ENCODE data around the gene BAAT.

BAAT gene

GRCh38 chr9:101399643-101399970 is 14.8 kb upstream of the BAAT start:
- H3K4me3 ChIP-seq (ENCODE audit: low read depth in 1 of 2, low read length in 2 of 2), result peak overlapping the region; percentile 68 to 77
- peaks cover 0 to 17% of the 10 kb centered on the region in 2 donors for H3K9me3 ChIP-seq (ENCODE audit: control insufficient read depth in 1 of 2, low read length in 2 of 2)
- H3K4me1 ChIP-seq (ENCODE audit: control insufficient read depth in 1 of 2, insufficient read depth in 2 of 2, low read length in 2 of 2), result peaks cover 27 to 34% of the 10 kb centered on the region in 2 donors
- peak overlapping the region; percentile 77 to 89 for H3K9ac ChIP-seq (ENCODE audit: low read depth in 1 of 2, low read length in 2 of 2)
- H3K36me3 ChIP-seq (ENCODE audit: control insufficient read depth in 1 of 2, insufficient read depth in 2 of 2, low read length in 2 of 2), result peaks cover 38 to 50% of the 10 kb centered on the region in 2 donors
- H3K27me3 ChIP-seq (ENCODE audit: control insufficient read depth in 1 of 2, insufficient read depth in 2 of 2, low read length in 2 of 2), result no peaks in the 10 kb centered on the region
- H3K27ac ChIP-seq (ENCODE audit: low read depth, low read length), result no peak overlapping the region

GRCh38 chr9:101398930-101399642 is 14.3 kb upstream of the BAAT start:
- Histone ChIP-seq H3K36me3 (ENCODE audit: control insufficient read depth in 1 of 2, insufficient read depth in 2 of 2, low read length in 2 of 2) (peaks cover 34 to 45% of the 10 kb centered on the region in 2 donors), H3K27ac (ENCODE audit: low read depth, low read length) (peak overlapping the region; percentile 58), H3K4me1 (ENCODE audit: control insufficient read depth in 1 of 2, insufficient read depth in 2 of 2, low read length in 2 of 2) (peaks cover 27 to 34% of the 10 kb centered on the region in 2 donors), H3K9ac (ENCODE audit: low read depth in 1 of 2, low read length in 2 of 2) (peak overlapping the region; percentile 77 to 89), H3K4me3 (ENCODE audit: low read depth in 1 of 2, low read length in 2 of 2) (peak overlapping the region; percentile 68 to 77), H3K27me3 (ENCODE audit: control insufficient read depth in 1 of 2, insufficient read depth in 2 of 2, low read length in 2 of 2) (no peaks in the 10 kb centered on the region), H3K9me3 (ENCODE audit: control insufficient read depth in 1 of 2, low read length in 2 of 2) (peaks cover 0 to 15% of the 10 kb centered on the region in 2 donors)

GRCh38 chr9:101398068-101398929 is 13.5 kb upstream of the BAAT start, which contains the start of the genes MRPL50 and ZNF189:
TSS of gene MRPL50 (minus strand) at chr9:101398618. CDS start at chr9:101398592, 26 bp downstream.
TSS of gene ZNF189 (plus strand) at chr9:101398851. CDS start at chr9:101399157, 306 bp downstream.
- Histone ChIP-seq H3K9ac (ENCODE audit: low read depth in 1 of 2, low read length in 2 of 2) (peak within 1 kb of the TSS; percentile 93 to 96), H3K36me3 (ENCODE audit: control insufficient read depth in 1 of 2, insufficient read depth in 2 of 2, low read length in 2 of 2) (peaks cover 26 to 37% of the 10 kb centered on the region in 2 donors), H3K27me3 (ENCODE audit: control insufficient read depth in 1 of 2, insufficient read depth in 2 of 2, low read length in 2 of 2) (no peaks in the 10 kb centered on the region), H3K27ac (ENCODE audit: low read depth, low read length) (peak within 1 kb of the TSS; percentile 69), H3K4me3 (ENCODE audit: low read depth in 1 of 2, low read length in 2 of 2) (peak within 1 kb of the TSS; percentile 94 to 96), H3K4me1 (ENCODE audit: control insufficient read depth in 1 of 2, insufficient read depth in 2 of 2, low read length in 2 of 2) (peaks cover 27 to 34% of the 10 kb centered on the region in 2 donors), H3K9me3 (ENCODE audit: control insufficient read depth in 1 of 2, low read length in 2 of 2) (peaks cover 0 to 10% of the 10 kb centered on the region in 2 donors)

GRCh38 chr9:101397746-101398067 is 12.9 kb upstream of the BAAT start:
- peaks cover 27 to 34% of the 10 kb centered on the region in 2 donors for H3K4me1 ChIP-seq (ENCODE audit: control insufficient read depth in 1 of 2, insufficient read depth in 2 of 2, low read length in 2 of 2)
- H3K36me3 ChIP-seq (ENCODE audit: control insufficient read depth in 1 of 2, insufficient read depth in 2 of 2, low read length in 2 of 2), result peaks cover 20 to 31% of the 10 kb centered on the region in 2 donors
- H3K9me3 ChIP-seq (ENCODE audit: control insufficient read depth in 1 of 2, low read length in 2 of 2), result peaks cover 0 to 10% of the 10 kb centered on the region in 2 donors
- no peaks in the 10 kb centered on the region for H3K27me3 ChIP-seq (ENCODE audit: control insufficient read depth in 1 of 2, insufficient read depth in 2 of 2, low read length in 2 of 2)
- H3K9ac ChIP-seq (ENCODE audit: low read depth in 1 of 2, low read length in 2 of 2), result peak overlapping the region; percentile 93 to 96
- peak overlapping the region; percentile 94 to 96 for H3K4me3 ChIP-seq (ENCODE audit: low read depth in 1 of 2, low read length in 2 of 2)
- peak overlapping the region; percentile 69 for H3K27ac ChIP-seq (ENCODE audit: low read depth, low read length)

GRCh38 chr9:101394687-101395086 is 9.9 kb upstream of the BAAT start:
- H3K27me3 ChIP-seq (ENCODE audit: control insufficient read depth in 1 of 2, insufficient read depth in 2 of 2, low read length in 2 of 2), result no peaks in the 10 kb centered on the region
- H3K4me1 ChIP-seq (ENCODE audit: control insufficient read depth in 1 of 2, insufficient read depth in 2 of 2, low read length in 2 of 2), result peaks cover 14 to 19% of the 10 kb centered on the region in 2 donors
- peaks cover 0 to 9% of the 10 kb centered on the region in 2 donors for H3K9me3 ChIP-seq (ENCODE audit: control insufficient read depth in 1 of 2, low read length in 2 of 2)
- H3K4me3 ChIP-seq (ENCODE audit: low read depth in 1 of 2, low read length in 2 of 2), result no peak overlapping the region
- H3K36me3 ChIP-seq (ENCODE audit: control insufficient read depth in 1 of 2, insufficient read depth in 2 of 2, low read length in 2 of 2), result peaks cover 5 to 15% of the 10 kb centered on the region in 2 donors
- no peak overlapping the region for H3K27ac ChIP-seq (ENCODE audit: low read depth, low read length)
- H3K9ac ChIP-seq (ENCODE audit: low read depth in 1 of 2, low read length in 2 of 2), result no peak overlapping the region

- Histone ChIP-seq H3K4me1 (ENCODE audit: control insufficient read depth in 1 of 2, insufficient read depth in 2 of 2, low read length in 2 of 2) (peaks cover 10 to 15% of the 10 kb centered on the region in 2 donors), H3K27me3 (ENCODE audit: control insufficient read depth in 1 of 2, insufficient read depth in 2 of 2, low read length in 2 of 2) (no peaks in the 10 kb centered on the region), H3K9ac (ENCODE audit: low read depth in 1 of 2, low read length in 2 of 2) (no peak overlapping the region), H3K36me3 (ENCODE audit: control insufficient read depth in 1 of 2, insufficient read depth in 2 of 2, low read length in 2 of 2) (peaks cover 8 to 29% of the 10 kb centered on the region in 2 donors), H3K9me3 (ENCODE audit: control insufficient read depth in 1 of 2, low read length in 2 of 2) (peaks cover 0 to 9% of the 10 kb centered on the region in 2 donors), H3K27ac (ENCODE audit: low read depth, low read length) (no peak overlapping the region), H3K4me3 (ENCODE audit: low read depth in 1 of 2, low read length in 2 of 2) (no peak overlapping the region)
These were observed 8.3 kb upstream of the BAAT start for GRCh38 chr9:101393135-101393534.

GRCh38 chr9:101388507-101388993 is 3.7 kb upstream of the BAAT start:
- Histone ChIP-seq H3K4me3 (ENCODE audit: low read depth in 1 of 2, low read length in 2 of 2) (no peak overlapping the region), H3K9ac (ENCODE audit: low read depth in 1 of 2, low read length in 2 of 2) (no peak overlapping the region), H3K4me1 (ENCODE audit: control insufficient read depth in 1 of 2, insufficient read depth in 2 of 2, low read length in 2 of 2) (no peaks in the 10 kb centered on the region), H3K9me3 (ENCODE audit: control insufficient read depth in 1 of 2, low read length in 2 of 2) (peaks cover 5 to 17% of the 10 kb centered on the region in 2 donors), H3K36me3 (ENCODE audit: control insufficient read depth in 1 of 2, insufficient read depth in 2 of 2, low read length in 2 of 2) (peaks cover 8 to 27% of the 10 kb centered on the region in 2 donors), H3K27ac (ENCODE audit: low read depth, low read length) (no peak overlapping the region), H3K27me3 (ENCODE audit: control insufficient read depth in 1 of 2, insufficient read depth in 2 of 2, low read length in 2 of 2) (no peaks in the 10 kb centered on the region)

- no peak overlapping the region for H3K27ac ChIP-seq (ENCODE audit: low read depth, low read length)
- H3K9ac ChIP-seq (ENCODE audit: low read depth in 1 of 2, low read length in 2 of 2), result no peak overlapping the region
- peaks cover 5 to 11% of the 10 kb centered on the region in 2 donors for H3K9me3 ChIP-seq (ENCODE audit: control insufficient read depth in 1 of 2, low read length in 2 of 2)
- H3K27me3 ChIP-seq (ENCODE audit: control insufficient read depth in 1 of 2, insufficient read depth in 2 of 2, low read length in 2 of 2), result no peaks in the 10 kb centered on the region
- peaks cover 8 to 27% of the 10 kb centered on the region in 2 donors for H3K36me3 ChIP-seq (ENCODE audit: control insufficient read depth in 1 of 2, insufficient read depth in 2 of 2, low read length in 2 of 2)
- no peaks in the 10 kb centered on the region for H3K4me1 ChIP-seq (ENCODE audit: control insufficient read depth in 1 of 2, insufficient read depth in 2 of 2, low read length in 2 of 2)
- H3K4me3 ChIP-seq (ENCODE audit: low read depth in 1 of 2, low read length in 2 of 2), result no peak overlapping the region
These were observed 3.2 kb upstream of the BAAT start for GRCh38 chr9:101387871-101388506.

- H3K36me3 ChIP-seq (ENCODE audit: control insufficient read depth in 1 of 2, insufficient read depth in 2 of 2, low read length in 2 of 2), result peaks cover 0 to 3% of the 10 kb centered on the region in 2 donors
- H3K4me1 ChIP-seq (ENCODE audit: control insufficient read depth in 1 of 2, insufficient read depth in 2 of 2, low read length in 2 of 2), result no peaks in the 10 kb centered on the region
- H3K27me3 ChIP-seq (ENCODE audit: control insufficient read depth in 1 of 2, insufficient read depth in 2 of 2, low read length in 2 of 2), result no peaks in the 10 kb centered on the region
- peaks cover 5 to 9% of the 10 kb centered on the region in 2 donors for H3K9me3 ChIP-seq (ENCODE audit: control insufficient read depth in 1 of 2, low read length in 2 of 2)
- no peak overlapping the region for H3K9ac ChIP-seq (ENCODE audit: low read depth in 1 of 2, low read length in 2 of 2)
- no peak overlapping the region for H3K4me3 ChIP-seq (ENCODE audit: low read depth in 1 of 2, low read length in 2 of 2)
- H3K27ac ChIP-seq (ENCODE audit: low read depth, low read length), result no peak overlapping the region
These were observed 1.4 kb downstream of the BAAT start for GRCh38 chr9:101383361-101383760.

All from duodenal mucosa (tissue), 2 donors.